Effector CD8-positive, alpha-beta T cell (primary cell): ENCODE data around the gene NUPR1.
A peak's percentile ranks its signal among the peaks of the same experiment; 100 is the strongest.
"Not testable (repeated sequence)": the region's sequence is repeated elsewhere in the genome, so short reads cannot be mapped to it uniquely, and the experiment has no call there.

Source experiments
- DNase-seq: peaks from one replicate; lab custom pipeline; 2025; lab: John Stamatoyannopoulos, UW

The NUPR1 gene

GRCh38 chr16:28498666-28499381 lies 40.0 kb downstream of the NUPR1 start:
- DNase-seq = no peak

GRCh38 chr16:28497861-28498599 lies 40.7 kb downstream of the NUPR1 start:
- no peak for DNase-seq

- DNase-seq = no peak
Measured at GRCh38 chr16:28497386-28497785, 41.4 kb downstream of the NUPR1 start.

DNA sequence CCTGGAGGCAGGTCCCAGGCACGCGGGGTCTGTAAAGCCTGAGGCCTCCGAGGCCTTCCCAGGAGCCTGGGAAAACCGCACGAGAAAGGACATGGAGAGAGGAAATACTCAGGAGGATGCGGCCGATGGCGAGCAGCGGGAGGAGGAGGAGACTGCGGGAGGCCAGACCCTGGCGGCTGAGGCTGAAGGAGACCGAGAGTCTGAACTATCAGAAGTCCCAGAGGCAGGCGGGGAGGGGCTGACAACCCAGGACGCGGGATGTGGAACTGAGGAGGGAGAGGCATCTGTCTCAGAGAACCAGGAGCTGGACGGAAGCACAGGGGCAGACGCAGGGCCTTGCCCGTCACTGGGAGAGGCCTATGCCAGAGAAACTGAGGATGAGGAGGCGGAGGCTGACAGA lies 41.9 kb downstream of the NUPR1 start:
- DNase-seq = no peak

DNA sequence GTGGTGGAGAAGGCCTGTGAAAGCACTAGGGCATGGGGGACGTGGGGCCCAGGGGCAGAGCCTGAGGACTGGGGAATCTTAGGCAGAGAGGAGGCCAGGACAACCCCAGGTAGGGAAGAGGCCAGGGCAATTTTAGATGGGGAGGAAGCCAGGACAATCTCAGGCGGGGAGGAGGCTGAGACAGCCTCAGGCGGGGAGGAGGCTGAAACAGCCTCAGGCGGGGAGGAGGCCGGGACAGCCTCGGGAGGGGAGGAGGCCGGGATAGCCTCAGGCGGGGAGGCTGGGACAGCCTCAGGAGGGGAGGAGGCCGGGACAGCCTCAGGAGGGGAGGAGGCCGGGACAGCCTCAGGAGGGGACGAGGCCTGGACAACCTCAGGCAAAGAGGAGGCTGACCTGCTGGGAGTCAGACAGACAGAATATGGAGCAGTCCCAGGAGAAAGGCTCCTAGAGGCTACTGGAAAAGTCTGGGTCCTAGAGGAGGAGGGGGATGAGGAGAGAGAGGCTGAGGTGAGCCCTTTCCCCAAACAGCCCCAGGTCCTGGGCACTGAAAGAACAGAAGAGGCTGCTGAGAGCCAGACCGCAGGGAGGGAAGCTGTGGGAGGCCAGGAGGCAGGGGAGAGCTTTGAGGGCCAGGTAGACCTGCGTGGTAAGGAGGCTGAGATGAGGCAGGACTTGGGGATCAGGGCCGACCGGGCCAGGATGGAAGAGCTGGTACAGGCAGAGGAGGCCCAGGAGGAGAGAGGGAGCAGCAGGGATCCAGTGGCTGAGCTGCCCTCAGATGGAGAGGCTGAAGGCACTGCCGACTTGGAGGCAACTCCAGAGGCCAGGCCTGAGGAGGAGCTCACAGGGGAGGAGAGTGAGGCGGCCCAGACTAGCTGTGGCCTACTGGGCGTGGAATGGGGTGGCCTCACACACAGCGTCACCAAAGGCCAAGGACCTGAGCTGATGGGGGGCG lies 42.7 kb downstream of the NUPR1 start:
- DNase-seq = no peak

DNA sequence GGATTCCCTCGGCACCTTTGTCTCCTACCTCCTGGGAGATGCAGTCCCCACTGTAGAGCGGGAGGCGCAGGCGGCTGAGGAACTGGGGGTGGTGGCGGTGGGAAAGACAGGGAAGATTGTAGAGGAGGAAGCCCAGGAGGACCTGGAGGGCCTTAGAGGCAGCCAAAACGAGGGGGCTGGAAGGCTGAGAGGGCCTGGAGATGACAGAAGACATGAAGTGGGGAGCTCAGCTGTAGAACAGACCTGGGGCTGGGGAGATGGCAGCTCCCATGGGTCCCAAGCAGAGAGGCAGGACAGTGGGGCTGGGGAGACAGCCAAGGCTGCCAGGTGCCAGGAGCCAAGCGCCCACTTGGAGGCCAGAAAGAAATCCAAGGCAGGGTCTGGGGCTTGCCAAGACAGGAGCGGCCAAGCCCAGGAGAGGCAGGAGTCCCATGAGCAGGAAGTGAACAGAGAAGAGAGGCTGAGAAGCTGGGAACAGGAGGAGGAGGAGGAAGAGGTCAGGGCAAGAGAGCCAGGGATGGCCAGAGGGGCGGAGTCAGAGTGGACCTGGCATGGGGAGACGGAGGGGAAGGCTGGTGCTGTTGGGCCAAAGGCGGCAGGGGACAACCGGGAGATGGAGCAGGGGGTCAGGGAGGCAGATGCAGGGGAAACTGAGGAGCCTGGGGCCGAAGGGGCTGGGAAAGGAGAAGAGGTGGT lies 43.5 kb downstream of the NUPR1 start:
- no peak for DNase-seq

DNA sequence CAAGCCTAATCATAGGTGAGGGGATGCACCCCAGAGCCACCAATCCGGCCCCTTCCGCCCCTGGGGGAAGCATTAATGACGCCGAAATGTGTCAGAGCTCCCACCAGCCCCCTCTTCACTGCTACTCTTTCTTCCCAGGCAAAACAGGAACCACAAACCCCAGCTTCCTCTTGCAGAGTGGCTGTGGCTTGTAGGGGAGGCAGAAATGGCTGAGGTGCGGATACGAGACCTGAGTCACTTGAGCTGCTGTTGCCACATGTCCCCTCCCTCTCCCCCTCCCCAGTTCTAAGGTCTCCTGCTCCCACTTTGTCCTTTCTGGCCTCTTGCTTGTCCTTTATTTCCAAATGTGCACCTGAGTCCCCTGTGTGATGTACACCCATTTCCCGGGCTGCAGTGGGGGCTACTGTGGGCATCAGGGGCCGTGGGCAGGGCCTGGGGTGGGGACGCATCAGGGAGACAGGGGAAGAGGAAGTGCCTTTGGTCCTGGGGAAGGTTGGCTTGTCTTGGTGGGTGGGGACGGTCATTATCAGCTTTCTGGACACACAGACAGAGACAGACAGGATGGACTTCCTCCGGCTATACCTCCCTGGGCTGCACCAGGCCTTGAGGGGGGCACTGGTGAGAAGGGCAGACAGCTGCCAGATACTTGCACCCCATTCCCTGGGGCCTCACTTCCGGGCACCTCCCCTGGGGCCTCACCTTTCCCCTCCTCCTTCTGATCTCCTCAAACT lies 44.5 kb downstream of the NUPR1 start, which contains the start of gene APOBR:
Gene APOBR (plus strand): TSS at position 523 of the 731 bp plus-strand sequence. CDS start 39 bp downstream, at position 562.
- DNase-seq = peak; percentile 73

- DNase-seq = no peak
Measured at GRCh38 chr16:28492511-28492910, 46.3 kb downstream of the NUPR1 start.

DNA sequence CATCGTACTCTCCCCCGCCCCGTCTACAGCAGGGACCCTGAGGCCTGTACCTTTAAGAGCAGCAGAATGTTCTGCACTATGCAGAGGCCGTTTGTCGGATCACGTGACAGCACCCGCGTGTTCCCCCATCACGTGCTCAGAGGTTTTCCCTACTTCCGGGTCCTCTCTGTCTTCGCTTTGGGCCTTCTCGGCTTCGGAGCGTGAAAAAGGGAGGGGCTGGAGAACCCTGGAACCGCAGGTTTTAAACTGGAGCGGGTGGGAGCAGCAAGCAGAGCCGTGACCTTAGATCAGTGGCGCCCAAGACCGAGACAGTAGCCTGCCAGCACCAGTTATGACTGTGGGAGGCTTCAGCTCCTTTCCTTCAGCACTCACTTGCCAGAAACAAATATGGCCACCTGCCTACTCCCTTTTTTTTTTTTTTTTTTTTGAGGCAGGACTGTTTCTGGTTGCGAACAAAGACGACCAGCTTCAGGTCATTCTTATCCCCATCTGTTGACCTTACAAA lies 46.8 kb downstream of the NUPR1 start, which contains the start of gene CLN3:
Gene CLN3 (minus strand): TSS at position 105 of the 505 bp plus-strand sequence. CDS start 315 bp downstream, outside the sequence.
- DNase-seq = peak; percentile 73

- no peak for DNase-seq
Measured at GRCh38 chr16:28491230-28491969, 47.4 kb downstream of the NUPR1 start.

DNA sequence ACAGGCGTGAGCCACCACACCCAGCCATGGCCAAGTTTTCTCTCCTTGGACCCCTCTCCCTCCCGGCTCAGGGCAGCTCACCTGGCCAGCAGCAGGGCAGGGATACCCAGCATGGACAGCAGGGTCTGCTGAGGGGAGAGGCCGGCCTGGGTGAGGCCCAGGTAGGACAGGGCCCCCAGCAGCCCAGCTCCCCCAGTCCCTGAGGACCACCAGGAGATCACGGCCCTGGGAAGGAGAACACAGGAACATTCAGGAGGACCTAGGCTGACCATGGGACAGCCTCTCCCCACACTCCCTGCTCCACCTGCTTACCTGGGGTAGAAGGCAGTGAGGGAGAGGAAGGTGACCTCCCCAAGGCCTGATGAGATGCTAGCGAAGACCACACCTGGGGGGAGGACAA lies 52.5 kb downstream of the NUPR1 start:
- no peak for DNase-seq

DNA sequence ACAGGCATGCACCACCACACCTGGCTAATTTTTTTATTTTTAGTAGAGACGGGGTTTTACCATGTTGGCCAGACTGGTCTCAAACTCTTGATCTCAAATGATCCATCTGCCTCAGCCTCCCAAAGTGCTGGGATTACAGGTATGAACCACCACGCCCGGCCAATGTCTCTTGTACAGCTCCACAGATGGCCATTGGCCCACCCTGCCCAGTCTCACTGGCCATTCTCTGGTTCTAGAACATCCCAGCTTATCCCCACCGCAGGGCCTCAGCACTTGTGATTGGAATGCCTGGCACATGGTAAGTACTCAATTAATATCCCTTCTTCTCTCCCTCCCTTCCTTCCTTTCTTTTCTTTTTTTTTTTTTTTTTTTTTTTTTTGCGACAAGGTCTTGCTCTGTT lies 55.4 kb downstream of the NUPR1 start:
- not testable (repeated sequence) for DNase-seq
